HG03354 (cell line): ENCODE data around the gene BEND4.

Experiments
- ATAC-seq: cut with Tn5 transposase; IDR thresholded peaks from one replicate; pipeline ENCODE4 v1.9.1; 2021; ENCODE audit warnings: mild to moderate bottlenecking; ENCODE audit not compliant: unreplicated experiment, poor library complexity, severe bottlenecking

Gene BEND4

DNA sequence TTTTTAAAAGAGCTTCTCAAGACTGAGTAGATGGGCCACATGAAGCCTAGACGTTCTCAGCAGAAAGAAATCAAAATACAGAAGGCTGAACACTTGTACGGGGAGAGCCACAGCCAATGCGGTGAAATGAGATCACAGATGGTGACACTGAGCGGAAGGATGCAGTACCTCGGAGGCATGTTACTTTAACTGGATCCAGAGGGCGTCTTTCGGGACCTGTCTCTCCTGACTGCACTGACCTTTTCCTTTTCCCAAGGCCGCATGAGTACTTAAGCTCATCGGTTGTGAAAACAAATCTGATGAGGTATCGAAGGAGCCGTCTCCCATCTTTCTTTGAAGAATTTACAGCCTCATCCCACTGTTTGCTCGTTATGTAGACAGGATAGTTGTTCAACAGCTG is 32.6 kb downstream of the BEND4 start:
- no peak for ATAC-seq

DNA sequence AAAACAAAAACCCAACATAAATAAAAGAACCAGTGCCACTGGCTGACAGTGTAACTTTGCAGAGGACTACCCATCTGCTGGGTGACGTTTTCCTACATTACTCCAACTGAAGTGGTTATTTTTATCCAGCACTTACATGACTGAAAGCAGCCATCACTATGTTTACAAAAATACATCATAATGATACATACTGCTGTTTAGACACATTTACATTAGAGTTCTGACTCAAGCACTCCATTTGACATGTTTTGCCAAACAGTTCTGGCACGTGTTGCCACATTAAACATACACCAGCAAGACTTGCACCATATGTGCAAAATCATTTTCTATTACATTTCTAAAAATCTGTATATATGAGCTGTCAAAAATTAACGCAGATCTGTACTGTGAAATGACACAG is 39.6 kb downstream of the BEND4 start:
- ATAC-seq, result no peak

DNA sequence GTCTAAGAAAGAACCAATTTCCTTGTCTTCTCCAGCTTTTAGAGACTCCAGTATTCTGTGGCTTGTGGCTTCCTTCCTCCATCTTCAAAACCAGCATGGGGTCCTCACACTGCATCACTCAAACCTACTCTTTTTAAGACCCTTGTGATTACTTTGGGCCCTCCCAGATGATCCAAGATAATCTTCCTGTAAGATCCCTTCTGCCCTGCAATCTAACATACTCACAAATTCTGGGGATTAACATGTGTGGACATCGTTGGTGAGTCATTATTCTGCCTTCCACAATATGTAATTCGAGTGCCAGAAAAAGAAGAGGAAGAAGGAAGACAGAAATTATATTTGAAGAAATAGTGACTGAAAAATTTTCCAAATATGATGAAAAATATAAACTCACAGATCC is 47.9 kb downstream of the BEND4 start:
- no peak for ATAC-seq

DNA sequence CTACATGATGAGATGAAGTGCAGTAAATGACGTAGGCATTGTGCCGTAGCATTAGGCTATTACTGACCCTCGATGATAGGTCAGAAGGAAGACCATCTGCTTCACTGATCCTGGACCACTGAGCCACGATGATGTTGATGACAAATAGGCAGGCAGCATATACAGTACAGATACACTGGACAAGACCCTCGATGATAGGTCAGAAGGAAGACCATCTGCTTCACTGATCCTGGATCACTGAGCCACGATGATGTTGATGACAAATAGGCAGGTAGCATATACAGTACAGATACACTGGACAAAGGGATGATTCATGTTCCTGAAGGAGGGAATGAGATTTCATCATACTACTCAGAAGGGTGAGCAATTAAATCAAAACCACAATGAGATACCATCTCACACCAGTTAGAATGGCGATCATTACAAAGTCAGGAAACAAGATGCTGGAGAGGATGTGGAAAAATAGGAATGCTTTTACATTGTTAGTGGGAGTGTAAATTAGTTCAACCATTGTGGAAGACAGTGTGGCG is 50.9 kb downstream of the BEND4 start:
- ATAC-seq, result no peak

DNA sequence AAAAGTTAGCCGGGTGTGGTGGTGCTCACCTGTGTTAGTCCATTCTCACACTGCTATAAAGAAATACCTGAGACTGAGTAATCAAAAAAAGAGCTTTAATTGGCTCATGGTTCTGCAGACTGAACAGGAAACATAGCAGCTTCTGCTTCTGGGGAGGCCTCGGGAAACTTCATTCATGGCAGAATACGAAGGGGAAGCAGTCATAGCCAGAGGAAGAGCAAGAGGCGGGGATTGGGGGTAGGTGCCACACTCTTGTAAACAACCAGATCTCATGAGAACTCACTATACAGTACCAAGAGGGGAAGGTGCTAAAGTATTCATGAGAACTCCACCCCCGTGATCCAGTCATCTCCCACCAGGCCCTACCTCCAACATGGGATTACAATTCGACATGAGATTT is 64.1 kb downstream of the BEND4 start:
- no peak for ATAC-seq

DNA sequence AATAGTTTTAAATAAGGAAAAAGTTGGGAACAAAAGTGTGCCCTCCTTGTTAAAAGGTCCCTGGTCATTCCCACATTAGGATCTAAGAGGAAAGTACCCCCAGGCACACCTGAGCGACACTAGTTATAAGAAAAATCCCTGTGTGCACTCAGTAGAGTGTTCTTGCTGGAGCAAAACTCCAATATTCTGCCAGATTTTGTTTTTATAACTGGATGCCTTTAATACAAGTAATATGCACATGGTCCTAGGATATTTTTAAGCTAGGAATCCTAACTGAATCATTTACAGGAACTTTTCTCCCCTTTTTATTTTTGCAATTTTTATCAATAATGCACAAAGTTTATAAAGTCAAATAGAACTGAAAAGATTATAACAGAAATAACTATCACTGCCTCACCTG is 68.6 kb downstream of the BEND4 start:
- no peak for ATAC-seq

DNA sequence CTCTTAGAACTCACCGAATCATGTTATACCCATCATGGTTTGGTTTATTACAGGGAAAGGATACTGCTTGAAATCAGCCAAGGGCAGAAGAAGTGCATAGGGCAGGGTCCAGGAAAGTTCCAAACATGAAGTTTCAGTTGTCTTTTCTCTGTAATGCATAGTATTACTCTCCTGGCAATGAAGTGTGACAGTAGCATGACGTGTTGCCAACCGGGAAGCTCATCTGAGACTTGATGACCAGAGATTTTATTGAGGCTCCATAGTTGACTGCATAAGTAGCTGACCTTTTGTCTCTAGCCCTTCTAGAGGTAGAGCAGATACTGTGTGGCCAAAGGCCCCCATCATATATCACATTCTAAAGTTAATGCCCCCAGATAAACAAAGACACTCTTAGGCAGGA is 72.1 kb downstream of the BEND4 start:
- ATAC-seq, result peak; percentile 65

DNA sequence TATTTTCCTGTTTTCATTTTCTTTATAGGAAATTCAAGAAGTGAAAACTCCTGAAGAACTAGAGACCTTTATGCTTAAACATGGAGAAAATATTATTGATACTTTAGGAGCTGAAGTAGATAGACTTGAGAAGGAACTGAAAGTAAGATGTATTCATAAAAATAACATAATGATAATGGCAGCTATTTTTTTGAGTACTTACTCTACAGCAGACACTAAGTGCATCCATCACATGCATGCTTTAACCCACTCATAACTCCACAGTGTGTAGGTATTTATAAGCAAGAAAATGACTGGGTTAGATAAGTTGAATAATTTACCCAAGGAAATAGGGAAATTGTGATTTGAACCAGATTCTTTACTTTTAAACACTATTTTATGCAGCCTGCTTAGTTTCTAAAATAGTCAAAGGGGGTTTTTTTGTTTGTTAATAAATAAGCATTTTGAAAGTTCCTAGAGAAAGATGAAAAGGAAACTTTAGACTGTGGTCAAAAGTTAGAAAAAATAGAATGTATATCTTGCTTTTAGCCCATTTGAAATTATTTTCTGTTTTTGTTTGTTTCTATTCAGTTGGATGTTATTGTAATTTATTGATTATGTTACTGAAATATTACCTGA is 74.2 kb downstream of the BEND4 start:
- ATAC-seq, result peak; percentile 88

DNA sequence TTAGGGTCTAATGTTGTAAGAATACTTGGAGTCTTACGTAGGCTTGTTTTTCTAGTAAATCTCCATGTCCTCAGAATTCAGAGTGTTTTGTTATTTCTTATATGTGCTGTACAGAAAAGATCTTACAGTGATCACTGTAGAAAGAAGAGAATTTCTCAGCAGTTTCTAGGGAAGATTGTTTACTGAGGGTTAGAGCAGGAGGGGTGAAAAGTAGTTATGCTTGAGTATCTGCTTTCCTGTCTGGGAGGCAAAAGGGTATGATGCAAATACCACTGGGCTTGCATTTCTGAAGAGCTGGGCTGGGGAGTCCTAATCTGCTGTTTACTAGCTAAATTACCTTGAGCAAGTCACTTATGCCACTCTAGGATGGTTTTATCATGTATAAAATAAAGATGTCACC is 78.2 kb downstream of the BEND4 start:
- no peak for ATAC-seq

DNA sequence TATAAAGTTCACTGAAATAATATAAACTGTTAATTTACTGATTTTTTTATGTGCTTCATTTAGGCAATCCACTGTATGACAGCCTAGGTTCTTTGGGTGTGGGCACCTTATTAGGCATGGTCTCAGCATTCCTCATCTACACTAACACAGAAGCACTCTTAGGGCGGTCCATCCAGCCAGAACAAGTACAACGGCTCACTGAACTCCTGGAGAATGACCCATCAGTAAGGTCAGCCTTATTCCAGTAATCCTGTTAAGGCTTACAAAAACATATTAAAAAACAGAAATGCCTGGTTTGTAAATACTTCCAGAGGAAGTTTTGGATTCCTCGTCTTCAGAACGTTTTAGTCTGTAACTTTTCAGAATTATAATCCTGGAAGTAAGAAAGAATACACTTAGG is 82.0 kb downstream of the BEND4 start:
- no peak for ATAC-seq

DNA sequence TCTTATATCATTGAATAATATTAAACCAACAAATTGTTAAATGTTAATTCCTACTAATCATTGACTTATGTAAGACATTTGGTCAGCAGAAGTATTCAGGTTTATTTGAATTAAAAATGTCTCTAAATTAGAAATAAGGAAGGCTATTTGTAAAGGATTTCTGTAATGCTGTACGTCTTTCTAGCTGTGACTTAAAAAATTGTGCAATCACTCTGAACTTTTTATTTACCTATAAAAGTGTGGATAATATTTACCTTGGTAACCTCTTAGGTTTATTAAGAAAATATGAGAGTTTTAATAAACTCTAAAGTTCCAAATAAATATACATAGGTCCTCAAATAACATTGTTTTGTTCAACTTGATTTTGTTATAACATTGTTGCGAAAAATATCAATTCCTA is 85.2 kb downstream of the BEND4 start:
- no peak for ATAC-seq

DNA sequence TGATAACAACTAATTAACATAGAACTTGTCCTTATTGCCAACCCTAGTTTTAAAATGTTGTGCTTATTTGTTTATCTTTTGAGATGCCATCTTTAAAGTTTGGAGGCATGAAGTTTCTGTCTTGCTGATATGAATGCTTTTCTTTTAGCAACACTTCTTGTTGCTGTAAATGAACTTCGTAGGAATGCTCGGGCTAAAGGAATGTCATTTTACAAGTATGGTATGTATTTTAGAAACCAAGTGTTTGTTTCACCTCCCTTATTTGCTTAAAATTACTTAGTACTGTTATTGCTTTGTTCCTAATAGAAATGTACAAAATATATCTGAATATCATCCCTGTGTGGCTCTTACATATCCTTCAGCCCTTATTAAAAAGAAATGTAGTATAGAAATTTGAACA is 86.1 kb downstream of the BEND4 start:
- ATAC-seq, result no peak
